Inflammatory macrophage treated with lipopolysaccharide for 1 hour (primary cell): ENCODE results near the gene TMEM248.
"Not testable (repeated sequence)": the region's sequence is repeated elsewhere in the genome, so short reads cannot be mapped to it uniquely, and the experiment has no call there.

Experiments used
- DNase-seq, 2 donors: peaks; one replicate each; pipeline ENCODE4 v3.0.0-alpha.2; 2020 to 2022

The TMEM248 gene

DNA sequence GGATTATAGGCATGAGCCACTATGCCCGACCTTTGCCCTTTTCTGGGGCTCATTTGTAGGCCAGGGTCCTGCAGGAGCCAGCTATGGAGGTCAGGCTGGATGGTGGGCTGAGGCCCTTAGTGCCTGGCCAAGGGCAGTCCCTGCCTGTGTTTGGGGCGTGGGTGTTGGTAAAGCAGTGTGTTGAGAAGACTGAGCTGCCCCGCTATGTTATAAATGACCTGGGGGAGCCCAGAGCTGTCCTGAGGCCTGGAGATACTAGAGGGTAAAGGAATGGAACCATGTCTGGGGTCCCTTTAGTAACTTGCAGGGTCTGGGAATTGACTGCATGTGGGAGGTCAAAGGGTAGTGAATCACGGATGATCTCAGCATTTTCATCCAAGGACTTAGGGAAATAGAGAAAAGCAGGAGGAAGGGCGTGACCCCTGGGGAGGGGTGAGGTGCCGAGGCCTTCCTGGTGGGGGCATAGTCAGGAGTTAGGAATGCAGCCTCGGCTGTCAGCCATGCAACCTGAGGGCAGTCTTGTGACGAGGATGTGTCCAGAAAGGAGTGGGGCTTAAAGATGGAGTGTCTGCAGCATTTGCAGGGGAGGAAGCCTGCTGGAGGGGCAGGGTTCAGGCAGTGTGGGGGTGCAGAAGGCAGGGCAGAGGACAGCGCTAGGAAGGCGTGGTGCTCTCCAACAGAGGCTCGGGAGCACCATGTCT is 31.5 kb downstream of the TMEM248 start:
- no peak for DNase-seq

DNA sequence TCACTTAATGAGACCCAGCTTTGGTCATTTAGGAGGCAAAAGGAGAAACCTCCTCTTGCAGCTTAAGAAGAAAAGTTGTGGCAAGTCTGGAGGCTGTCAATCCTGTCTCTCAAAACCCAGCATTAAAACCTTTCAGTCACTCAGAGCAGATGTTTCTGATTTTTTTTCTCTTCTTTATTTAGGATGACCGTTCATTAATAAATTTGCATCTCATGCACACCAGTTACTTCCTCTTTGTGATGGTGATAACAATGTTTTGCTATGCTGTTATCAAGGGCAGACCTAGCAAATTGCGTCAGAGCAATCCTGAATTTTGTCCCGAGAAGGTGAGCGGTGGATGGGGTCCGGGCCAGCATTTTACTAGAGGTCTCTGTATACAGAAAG is 32.0 kb downstream of the TMEM248 start:
- DNase-seq = no peak

DNA sequence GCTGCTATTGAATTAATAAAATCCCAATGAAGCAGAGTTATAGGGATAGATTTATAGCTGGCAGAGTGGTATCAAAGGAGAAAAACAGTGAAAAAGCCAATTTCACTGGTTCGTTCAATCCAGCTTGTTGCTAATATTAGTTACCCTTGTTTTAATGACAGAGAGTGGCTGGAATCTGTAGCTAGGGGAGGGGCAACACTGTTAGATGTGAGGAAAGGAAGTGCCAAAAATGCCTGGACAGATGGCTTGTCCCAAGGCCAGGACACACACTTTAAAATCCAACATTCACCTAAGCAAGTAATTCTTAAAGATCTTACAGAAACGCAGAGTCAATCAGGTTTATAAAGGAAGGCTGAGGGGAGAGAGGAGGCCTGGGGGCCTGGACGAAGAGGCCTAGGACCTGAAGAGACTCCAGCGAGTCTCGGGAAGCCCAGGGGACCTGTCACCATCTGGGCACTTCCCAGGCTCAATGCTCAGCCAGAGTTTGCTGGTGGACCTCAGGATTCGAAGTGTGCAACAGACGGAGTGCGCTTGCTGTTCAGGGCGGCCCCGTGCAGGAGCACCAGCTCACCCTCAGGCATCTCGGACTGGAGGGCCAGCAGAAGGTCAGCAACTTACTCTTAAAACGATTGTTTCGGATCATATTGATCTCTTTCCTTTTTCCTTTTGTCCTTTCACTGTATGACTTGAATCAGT is 36.7 kb downstream of the TMEM248 start:
- DNase-seq = no peak

DNA sequence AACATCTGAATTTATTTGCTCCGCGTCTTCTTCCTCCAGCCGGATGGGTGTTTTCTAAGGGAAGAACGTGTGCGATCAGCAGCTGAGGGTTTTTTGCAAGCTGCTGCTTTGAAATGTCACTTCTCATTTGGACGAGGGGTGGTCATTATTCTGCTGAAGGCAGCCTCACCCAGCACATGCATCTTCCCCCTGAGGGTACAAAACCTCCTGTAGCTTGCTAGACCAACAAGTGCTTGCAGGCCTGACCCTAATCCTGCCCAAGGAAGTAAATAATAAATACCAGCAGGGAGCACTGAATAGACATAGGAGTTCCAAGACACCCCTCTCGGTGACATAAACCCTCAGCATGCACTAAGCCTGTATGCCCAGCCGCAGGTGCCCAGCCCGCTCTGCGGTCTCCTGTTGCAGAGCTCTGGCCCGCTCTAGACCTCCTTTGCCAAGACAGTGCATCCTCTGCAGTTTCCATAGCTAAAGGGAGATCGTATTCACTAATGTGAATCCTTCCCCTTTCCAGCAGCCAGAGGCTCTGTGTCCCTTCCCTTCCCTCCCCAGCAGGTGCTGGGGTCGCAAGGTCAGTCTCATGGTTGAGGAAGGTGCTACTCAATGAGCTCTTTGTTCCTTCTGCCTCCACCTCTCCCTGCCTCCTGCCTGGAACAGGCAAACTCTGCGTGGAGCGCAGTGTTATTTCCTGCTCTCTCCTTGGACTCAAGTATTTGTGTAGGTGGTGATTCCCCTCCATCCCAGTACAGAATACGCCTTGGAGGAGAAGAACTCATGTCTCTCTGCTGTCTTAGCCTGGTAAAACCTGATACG is 37.7 kb downstream of the TMEM248 start:
- DNase-seq = no peak

DNA sequence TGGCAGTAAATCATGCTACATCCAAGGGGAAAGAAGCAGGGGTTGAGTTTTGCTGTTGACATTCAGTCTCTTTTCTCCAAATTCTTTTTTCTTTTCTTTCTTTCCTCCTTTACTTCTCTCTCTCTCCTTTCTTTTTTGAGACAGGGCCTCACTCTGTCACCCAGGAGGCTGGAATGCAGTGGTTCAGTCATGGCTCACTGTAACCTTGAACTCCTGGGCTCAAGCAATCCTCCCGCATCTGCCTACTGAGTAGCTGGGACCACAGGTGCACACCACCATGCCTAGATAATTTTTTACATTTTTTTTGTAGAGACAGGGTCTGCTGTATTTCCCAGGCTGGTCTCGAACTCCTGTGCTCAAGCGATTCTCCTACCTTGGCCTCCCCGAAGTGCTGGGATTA is 39.2 kb downstream of the TMEM248 start:
- DNase-seq = no peak

DNA sequence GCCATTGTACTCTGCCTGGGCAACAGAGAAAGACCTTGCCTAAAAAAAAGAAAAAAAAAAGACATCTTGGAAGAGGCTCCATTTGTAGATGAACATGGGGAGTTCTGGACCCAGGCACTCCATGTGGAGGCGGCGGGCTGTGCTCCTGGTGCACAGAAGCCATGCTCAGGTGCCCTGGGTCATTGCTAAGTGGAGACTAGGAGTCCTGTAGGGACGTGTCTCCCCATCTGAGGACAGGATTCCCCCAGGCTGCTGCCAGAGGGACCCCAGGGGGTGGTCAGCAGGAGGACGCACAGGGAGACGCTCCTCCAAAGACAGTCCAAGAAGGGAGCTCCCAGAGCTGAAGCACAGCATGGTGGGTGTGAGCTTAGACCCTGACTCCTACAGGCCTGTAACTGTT is 40.1 kb downstream of the TMEM248 start:
- no peak for DNase-seq

DNA sequence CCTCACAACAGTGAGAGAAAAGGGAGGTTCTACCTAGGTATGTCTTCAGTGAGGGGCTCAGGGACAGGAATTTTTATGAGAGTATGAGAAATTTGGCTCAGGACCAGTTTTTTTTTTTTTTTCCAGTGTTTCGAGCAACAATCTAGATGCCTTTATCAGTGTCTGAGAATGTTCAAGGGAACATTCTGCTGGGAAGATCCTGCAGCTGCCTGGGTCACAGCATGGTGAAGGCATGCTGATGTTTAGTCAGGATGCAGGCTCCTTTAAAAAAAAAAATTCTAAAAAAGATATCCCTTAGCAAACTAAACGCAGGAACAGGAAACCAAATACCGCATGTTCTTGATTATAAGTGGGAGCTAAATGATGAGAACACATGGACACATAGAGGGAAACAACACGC is 43.4 kb downstream of the TMEM248 start:
- no peak for DNase-seq

DNA sequence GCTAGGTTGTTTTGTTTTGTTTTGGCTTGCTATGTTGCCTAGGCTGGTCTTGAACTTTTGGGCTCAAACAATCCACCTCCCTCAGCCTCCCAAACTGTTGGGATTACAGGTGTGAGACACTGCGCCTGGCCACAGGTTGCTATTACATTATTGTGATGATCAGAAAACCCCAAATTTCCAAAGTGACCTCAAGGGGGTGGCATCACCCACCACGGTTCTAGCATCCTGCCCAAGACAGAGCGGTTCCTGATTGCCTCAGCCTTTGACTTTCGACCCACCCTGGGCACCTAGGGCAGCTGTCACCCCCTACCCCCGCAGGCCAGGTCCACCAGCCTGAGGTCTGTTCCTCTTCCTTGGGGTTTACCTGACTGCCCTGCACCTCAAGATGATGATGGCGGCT is 46.0 kb downstream of the TMEM248 start:
- no peak for DNase-seq

DNA sequence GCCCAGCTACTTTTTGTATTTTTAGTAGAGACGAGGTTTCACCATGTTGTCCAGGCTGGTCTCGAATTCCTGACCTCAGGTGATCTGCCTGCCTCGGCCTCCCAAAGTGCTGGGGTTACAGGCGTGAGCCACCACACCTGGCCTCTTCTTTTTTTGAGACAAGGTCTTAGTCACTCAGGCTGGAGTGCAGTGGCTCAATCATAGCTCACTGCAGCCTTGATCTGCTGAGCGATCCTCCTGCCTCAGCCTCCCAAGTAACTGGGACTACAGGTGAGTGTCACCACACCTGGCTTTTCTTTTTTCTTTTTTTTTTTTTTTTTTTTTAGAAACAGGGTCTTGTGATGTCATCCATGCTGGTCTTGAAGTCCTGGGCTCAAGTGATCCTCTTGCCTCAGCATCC is 48.0 kb downstream of the TMEM248 start:
- DNase-seq = not testable (repeated sequence)

DNA sequence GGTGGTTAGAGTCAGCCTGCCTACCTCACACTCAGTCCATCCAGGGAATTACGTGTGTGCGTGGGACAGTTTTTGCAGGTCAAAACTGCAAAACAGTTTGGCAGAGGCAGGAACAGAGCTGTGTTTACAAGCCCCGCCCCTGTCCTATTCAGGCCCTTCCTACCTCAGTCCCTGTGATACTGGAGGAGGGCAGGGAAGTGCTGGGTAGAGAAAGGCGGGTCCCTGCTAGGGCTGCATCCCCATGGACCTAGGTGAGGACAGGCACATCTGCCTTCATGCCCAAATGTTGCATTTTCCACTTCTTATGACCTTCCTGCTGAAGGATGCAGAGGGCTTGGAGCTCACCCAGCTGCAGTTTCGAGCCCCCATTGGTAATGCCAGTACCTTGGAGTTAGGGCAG is 49.3 kb downstream of the TMEM248 start:
- DNase-seq = no peak

DNA sequence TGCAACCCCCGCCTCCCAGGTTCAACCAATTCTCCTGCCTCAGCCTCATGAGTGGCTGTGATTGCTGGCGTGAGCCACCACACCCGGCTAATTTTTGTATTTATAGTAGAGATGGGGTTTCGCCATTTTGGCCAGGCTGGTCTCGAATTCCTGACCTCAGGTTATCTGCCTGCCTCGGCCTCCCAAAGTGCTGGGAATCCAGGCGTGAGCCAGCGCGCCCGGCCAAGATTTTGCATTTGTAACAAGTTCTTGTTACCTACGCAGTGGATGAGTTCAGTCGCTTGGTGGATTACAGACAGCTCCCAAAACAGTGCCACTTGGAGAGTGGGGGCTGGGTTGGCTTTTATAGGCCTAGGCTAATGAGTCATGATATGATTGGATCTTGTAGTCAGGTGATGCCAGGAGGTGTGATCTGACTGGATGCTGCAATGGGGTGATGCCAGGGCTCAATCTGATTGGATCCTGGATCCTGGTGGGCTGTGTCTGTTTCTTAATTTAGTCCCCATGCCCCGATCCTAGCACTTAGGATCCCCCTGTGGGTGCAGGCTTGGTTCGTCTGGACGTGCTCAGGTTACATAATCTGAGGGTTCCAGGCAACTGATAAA is 54.1 kb downstream of the TMEM248 start:
- DNase-seq = no peak

DNA sequence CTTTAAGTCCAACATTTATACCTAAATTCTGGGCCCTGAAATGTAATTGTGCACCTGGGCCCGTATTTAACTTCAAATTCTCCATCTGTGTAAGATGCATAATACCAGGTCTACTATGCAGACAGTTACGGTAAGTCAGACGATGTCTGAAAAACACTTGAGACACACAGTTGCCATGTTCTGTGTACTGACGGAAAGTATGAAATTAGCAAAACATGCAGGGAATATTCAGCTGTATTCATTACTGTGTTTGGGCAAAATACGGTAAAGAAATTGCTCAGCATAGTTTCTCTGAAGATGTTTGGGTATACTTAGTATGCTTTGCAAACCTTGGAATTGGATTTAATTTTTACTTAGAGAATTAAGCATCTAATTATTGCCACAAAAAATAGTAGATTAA is 57.3 kb downstream of the TMEM248 start:
- not testable (repeated sequence) for DNase-seq

DNA sequence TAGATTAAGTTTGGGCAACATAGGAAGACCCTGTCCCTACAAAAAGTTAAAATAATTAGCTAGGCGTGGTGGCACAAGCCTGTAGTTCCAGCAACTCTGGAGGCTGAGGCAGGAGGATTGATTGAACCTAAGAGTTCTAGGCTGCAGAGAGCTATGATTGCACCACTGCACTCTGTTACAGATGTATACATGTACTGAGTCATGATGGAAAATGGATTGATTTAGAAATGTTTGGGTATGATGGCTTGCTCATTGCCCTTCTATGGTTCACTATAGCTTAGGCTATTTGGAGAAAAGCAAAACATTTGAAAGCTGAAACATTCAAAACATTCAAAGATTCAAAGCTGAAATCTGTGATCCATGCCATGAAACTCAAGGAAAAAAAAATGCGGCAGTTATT is 58.0 kb downstream of the TMEM248 start:
- not testable (repeated sequence) for DNase-seq

DNA sequence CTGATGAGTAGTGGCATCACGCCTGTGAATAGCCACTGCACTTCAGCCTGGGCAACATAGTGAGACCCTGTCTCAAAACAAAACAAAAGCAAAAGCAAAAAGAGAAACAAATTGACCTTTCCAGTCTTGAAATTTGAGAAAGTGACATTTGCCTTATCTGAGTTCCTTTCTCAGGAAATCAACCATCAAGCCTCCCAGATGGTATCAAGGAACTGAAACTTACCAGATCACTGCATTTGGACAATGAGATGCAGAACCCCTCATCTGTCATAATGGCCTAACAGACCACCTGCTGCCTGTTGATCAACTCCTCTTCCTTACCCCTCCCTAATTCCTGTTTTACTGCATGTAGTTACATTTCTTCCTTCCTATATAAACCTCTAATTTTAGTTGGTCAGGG is 59.3 kb downstream of the TMEM248 start:
- DNase-seq = not testable (repeated sequence)

DNA sequence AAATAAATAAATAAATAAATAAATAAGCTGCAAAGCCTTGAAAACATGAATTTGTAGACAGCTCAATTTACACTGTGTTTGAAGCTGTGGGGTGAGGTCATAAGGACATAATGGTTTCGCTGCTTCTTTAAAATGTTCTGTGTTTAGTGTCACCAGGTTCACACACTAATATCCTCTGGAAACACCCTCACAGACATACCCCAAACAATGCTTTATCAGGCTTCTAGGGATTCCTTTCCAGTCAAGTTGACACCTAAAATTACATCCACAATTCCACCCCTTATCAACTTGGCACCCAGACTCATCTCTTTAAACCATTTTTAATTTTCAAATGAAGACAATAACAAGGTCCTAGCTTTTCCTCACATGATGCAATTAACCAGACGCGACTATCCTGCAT is 68.5 kb downstream of the TMEM248 start:
- DNase-seq = not testable (repeated sequence)

DNA sequence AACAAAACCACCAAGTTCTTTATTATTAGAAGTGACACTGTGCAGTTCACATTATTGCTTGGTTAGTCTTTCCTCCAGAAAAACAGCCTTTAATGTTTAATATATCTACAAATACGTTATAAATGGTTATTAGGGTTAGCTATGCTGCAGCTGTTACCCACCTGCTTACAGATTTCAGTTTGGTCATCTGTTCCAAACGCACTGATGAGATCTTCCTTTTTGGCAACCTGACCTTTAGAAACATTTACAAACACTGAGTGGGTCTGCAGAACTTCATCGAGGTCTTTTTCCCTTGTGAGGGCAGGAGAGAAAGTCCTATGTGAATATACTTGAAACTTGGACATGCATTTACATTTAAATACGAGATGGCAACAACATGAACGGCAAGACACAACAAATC is 73.0 kb downstream of the TMEM248 start:
- not testable (repeated sequence) for DNase-seq

DNA sequence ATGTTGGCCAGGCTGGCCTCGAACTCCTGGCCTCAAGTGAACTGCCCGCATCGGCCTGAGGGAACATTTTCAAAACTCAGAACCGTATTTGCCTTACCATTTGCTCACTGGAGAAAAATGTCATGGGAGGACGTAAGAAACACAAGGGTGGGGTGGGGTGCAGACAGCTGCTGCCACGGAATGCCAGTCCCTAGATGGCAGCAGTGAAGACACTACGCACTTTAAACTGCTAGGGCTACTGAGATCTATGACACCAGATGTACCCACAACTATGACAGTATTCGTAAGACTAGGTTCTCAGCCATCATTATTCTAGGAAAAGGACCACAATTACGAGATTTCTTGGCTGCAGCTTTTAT is 73.6 kb downstream of the TMEM248 start:
- DNase-seq = peak; percentile 52 to 72

DNA sequence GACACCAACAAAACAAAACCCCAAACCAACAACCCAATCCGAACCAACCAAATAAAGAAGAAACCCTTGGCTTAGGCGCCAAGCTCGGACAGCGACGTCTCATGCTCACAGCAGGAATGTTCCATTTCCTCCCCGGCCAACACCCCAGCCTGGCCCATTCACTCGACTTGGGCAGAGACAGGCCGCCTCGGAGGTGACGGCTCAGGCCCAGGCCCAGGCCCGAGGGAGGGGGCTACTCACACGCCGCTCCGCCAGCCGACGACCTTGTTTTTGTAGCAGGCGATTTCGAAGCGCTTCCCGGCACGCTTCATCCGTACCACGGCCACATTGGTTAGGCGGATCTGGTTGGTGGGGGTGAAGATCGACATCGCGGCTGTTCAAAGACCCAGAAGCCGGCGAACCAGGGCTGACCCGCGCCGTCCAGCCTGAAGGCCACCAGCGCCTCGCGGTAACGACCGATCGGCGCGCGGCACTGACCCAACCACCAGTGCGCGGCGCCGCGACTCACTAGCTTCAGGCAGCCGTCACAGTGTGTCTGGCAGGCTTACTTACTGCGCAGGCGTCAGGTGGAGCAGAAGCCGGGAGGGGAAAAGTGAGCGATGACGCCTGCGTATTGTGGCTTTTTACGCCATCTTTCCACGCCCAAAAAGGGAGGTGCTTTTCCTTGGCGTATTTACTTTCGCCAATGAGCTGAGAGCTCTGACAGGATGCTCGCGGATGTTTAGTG is 74.2 kb downstream of the TMEM248 start, which contains the start of gene SBDS:
TSS of gene SBDS (minus strand) at position 537 of the 727 bp plus-strand sequence. CDS start at position 368, 169 bp downstream.
- peak; percentile 99 for DNase-seq

DNA sequence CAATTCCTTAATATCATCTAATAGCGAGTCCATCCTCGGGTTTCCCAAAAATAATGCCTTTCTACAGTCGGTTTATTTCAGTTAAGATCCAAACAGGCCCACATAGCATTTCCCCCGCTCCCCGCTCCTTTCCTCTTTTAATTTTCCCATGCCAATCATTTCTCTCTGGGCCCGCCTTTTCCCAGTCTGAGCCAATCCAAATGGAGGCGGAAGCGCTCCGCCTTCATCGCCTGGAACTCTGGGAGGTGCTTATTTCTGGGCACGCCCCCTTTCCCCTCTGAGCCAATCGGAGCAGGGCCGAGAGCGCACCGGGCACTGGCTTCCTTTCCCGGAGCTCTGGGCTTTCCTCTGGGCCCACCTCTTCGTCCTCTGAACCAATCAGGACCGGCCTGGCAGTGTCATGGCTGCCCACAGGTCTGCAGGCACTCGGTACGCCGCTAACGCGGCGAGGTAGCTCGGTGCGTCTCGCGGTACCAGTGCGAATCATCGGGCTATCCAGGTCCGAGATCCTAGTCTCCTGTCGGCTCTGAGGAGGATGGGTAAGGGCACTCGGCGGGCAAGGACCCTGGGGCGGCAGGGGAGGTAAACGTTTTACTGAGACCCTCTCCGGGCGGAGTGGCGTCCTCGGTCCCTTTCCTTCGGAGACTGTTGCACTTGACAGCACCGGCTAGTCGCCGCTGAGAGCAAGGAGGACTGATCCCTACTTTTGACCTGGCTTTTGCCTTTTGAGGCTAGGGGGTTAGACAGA is 75.6 kb downstream of the TMEM248 start, which contains the start of gene TYW1:
TSS of gene TYW1 (plus strand) at position 390 of the 748 bp plus-strand sequence. CDS start at position 536, 146 bp downstream.
- DNase-seq = peak; percentile 97 to 98

DNA sequence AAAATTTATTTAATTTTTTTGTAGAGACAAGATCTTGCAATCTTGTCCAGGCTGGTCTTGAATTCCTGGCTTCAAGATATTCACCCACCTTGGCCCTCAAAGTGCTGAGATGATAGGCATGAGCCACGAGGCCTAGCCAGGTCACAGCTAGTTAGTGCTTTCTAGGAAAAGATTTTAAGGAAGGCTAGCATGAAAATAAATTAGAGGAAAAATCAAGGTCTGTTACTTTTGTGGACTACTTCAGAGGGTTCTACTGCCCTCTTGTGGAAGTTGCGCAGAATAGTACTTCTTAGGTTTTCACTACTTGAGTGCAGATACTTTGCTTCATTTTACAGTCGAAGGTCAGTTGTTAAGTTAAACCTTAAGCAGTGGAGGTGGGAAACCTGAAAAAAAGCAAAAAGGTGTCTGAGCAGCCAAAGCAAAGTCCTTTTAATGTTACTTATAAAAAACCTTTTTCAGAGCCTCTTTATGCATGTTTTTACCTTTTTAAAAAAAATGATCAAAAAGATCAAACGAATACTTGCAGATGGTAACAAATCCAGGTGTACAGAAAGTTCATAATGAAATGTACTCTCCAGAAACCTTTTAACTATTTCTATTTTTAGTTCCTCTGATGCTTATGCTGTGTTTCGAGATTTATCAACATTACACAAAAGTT is 79.7 kb downstream of the TMEM248 start:
- peak; percentile 5 to 9 for DNase-seq

DNA sequence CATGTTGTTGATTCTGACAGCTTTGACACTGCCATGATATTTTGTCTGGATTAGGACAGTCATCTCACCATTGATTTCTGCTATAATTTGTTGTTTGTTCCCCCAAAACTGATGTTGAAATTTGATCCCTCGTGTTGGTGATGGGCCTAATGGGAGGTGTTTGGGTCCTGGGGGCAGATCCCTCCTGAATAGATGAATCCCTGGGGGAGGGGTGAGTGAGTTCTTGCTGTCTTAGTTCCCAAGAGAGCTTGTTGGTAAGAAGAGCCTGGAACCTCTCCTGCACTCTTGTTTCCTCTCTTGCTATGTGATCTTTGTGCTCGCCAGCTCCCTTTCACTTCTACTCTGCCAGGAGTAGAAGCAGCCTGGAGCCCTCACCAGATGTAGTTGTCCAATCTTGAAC is 83.1 kb downstream of the TMEM248 start:
- not testable (repeated sequence) for DNase-seq
